HepG2 (cell line): Measurements from ENCODE around the gene RNASE8. TPM values are rescaled to one million over a fixed set of nuclear protein-coding genes. Genes with fewer than 3 reads are reported as not detected.

Experiments used
- ERF ChIP-seq: IDR thresholded peaks from 2 replicates; pipeline ENCODE4 v1.6.1; 2018; ENCODE audit warnings: missing biosample characterization, missing genetic modification reagents
- GFI1 ChIP-seq: sonication (generic); formaldehyde crosslinking; IDR thresholded peaks from 2 replicates; pipeline ENCODE4 v1.5.0; 2020; ENCODE audit warnings: missing genetic modification reagents, mild to moderate bottlenecking, borderline replicate concordance
- KDM5B ChIP-seq: sonication (generic); formaldehyde crosslinking; IDR thresholded peaks from 2 replicates; pipeline ENCODE4 v1.4.0; 2020; ENCODE audit warnings: missing genetic modification reagents, mild to moderate bottlenecking, borderline replicate concordance
- KLF9 ChIP-seq: IDR thresholded peaks from 2 replicates; pipeline ENCODE4 v1.6.1; 2016; ENCODE audit warnings: low read depth
- LCORL ChIP-seq, 2 experiments: fragments of 450-650 bp in 1 of 2; sonication (generic) in 1 of 2; formaldehyde crosslinking in 1 of 2; IDR thresholded peaks; 2 replicates each; pipeline versions ENCODE4 v1.5.0 to v1.6.1; 2017 to 2020; ENCODE audit warnings: antibody characterized with exemption in 1 of 2, missing genetic modification reagents in 1 of 2
- MBNL3 ChIP-seq: fragments of 250-450 bp; sonication (Bioruptor Pico); conservative IDR thresholded peaks from 2 replicates; pipeline ENCODE4 v1.8.0; 2022; ENCODE audit warnings: mild to moderate bottlenecking, inconsistent platforms
- MED8 ChIP-seq: sonication (generic); formaldehyde crosslinking; IDR thresholded peaks from 2 replicates; pipeline ENCODE4 v1.8.1; 2023; ENCODE audit warnings: mild to moderate bottlenecking, missing genetic modification reagents; ENCODE audit not compliant: insufficient replicate concordance
- NFIB ChIP-seq: sonication (generic); formaldehyde crosslinking; IDR thresholded peaks from 2 replicates; pipeline ENCODE4 v1.9.0; 2021; ENCODE audit warnings: missing genetic modification reagents, mild to moderate bottlenecking, borderline replicate concordance
- SALL1 ChIP-seq: sonication (generic); formaldehyde crosslinking; IDR thresholded peaks from 2 replicates; pipeline ENCODE4 v1.8.0; 2022; ENCODE audit warnings: mild to moderate bottlenecking, missing genetic modification reagents
- SRF ChIP-seq: IDR thresholded peaks from 2 replicates; pipeline ENCODE4 v1.6.1; 2011; ENCODE audit warnings: mild to moderate bottlenecking, low read depth, low read length, moderate library complexity
- TSC22D2 ChIP-seq: sonication (generic); formaldehyde crosslinking; IDR thresholded peaks from 2 replicates; pipeline ENCODE4 v1.5.1; 2020; ENCODE audit warnings: missing genetic modification reagents, mild to moderate bottlenecking, borderline replicate concordance
- ZBTB3 ChIP-seq: sonication (generic); formaldehyde crosslinking; IDR thresholded peaks from 2 replicates; pipeline ENCODE4 v1.4.0; 2020; ENCODE audit warnings: low read depth, mild to moderate bottlenecking, moderate library complexity, missing genetic modification reagents, borderline replicate concordance
- ZFY ChIP-seq: sonication (generic); formaldehyde crosslinking; IDR thresholded peaks from 2 replicates; pipeline ENCODE4 v1.4.0; 2020; ENCODE audit warnings: missing genetic modification reagents
- ZNF292 ChIP-seq: sonication (generic); formaldehyde crosslinking; IDR thresholded peaks from 2 replicates; pipeline ENCODE4 v1.8.1; 2022; ENCODE audit warnings: mild to moderate bottlenecking, low read depth, missing genetic modification reagents, borderline replicate concordance
- polyA plus RNA-seq, 8 experiments: library from polyadenylated mRNA; depleted of rRNA in 3 of 8; stranded (reverse) in 7 of 8; unstranded in 1 of 8; fragments of >200 nt; fragmentation: Illumina TruSeq in 4 of 8; extraction: Trizol in 4 of 8; gene quantifications; 2 replicates each; pipeline versions ENCODE4 v1.2.1 to v1.2.3, GENCODE V29; 2011 to 2016; ENCODE audit warnings: low read depth in 4 of 8, missing spikeins in 1 of 8, mixed read lengths in 1 of 8; ENCODE audit not compliant: insufficient read depth in 1 of 8
- total RNA-seq, 5 experiments: library from RNA; depleted of rRNA; stranded (reverse); fragments of >200 nt; fragmentation: Illumina TruSeq; extraction: Trizol; gene quantifications; 2 replicates each; pipeline ENCODE4 v1.2.3, GENCODE V29; 2016; ENCODE audit warnings: low read depth in 1 of 5
- TF ChIP-seq, protein P1 (sequence below): sonication (generic); formaldehyde crosslinking; IDR thresholded peaks from 2 replicates; pipeline ENCODE4 v1.8.1; 2022; ENCODE audit warnings: low read depth, mild to moderate bottlenecking, missing genetic modification reagents
- TF ChIP-seq, protein P2 (sequence below): sonication (generic); formaldehyde crosslinking; IDR thresholded peaks from 2 replicates; pipeline ENCODE4 v1.8.1; 2023; ENCODE audit warnings: mild to moderate bottlenecking, missing genetic modification reagents
- TF ChIP-seq, protein P3 (sequence below), 2 experiments: fragments of 450-650 bp in 1 of 2; sonication (generic) in 1 of 2; formaldehyde crosslinking; IDR thresholded peaks; 2 replicates each; pipeline versions ENCODE4 v1.5.0 to v1.8.0; 2020 to 2022; ENCODE audit warnings: mild to moderate bottlenecking in 1 of 2, missing genetic modification reagents in 1 of 2
- TF ChIP-seq, protein P4 (sequence below): sonication (generic); formaldehyde crosslinking; IDR thresholded peaks from 2 replicates; pipeline ENCODE4 v1.5.1; 2020; ENCODE audit warnings: mild to moderate bottlenecking, moderate library complexity, missing genetic modification reagents
- TF ChIP-seq, protein P5 (sequence below): sonication (generic); formaldehyde crosslinking; IDR thresholded peaks from 2 replicates; pipeline ENCODE4 v1.5.0; 2020; ENCODE audit warnings: mild to moderate bottlenecking, missing genetic modification reagents

The RNASE8 gene
- total and polyA plus RNA-seq, 2 of the 13 experiments (the other 11 are each of a cell fraction or from before 2014, with no cell fraction given): not detected

DNA sequence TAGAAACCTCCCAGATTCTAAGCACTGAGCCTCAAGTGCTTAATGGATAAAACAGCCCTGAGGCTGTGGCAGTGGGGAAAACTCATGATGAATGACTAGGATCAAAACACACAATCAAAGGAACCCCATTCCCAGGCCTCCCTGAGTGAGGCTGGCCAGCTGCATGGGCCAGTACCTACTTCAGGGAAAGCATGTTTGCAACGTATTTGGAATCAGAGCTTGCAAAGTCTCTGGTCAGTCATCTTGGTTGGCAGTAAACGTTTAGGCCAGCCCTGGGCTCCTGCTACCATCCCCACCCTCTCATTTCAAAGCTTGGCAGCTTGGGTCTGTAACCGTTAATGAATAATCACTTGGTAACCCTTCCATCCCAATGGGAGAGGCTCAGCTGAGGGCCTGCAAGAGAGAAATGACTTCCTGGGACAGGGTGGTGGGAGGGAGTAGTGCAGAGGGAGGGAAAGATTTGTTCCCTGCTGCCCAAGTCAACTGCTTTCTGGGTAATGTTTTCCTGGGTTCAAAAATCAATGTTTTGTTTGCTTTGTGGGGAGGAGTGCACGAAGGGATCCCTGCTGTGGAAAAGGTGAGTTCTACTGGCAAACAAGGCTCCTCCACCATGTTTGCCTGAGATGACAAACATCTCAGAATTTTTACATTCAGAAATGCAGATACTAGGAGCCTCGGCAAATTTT is 2.0 kb upstream of the RNASE8 start (continued):
- TF ChIP-seq, protein P1, sequence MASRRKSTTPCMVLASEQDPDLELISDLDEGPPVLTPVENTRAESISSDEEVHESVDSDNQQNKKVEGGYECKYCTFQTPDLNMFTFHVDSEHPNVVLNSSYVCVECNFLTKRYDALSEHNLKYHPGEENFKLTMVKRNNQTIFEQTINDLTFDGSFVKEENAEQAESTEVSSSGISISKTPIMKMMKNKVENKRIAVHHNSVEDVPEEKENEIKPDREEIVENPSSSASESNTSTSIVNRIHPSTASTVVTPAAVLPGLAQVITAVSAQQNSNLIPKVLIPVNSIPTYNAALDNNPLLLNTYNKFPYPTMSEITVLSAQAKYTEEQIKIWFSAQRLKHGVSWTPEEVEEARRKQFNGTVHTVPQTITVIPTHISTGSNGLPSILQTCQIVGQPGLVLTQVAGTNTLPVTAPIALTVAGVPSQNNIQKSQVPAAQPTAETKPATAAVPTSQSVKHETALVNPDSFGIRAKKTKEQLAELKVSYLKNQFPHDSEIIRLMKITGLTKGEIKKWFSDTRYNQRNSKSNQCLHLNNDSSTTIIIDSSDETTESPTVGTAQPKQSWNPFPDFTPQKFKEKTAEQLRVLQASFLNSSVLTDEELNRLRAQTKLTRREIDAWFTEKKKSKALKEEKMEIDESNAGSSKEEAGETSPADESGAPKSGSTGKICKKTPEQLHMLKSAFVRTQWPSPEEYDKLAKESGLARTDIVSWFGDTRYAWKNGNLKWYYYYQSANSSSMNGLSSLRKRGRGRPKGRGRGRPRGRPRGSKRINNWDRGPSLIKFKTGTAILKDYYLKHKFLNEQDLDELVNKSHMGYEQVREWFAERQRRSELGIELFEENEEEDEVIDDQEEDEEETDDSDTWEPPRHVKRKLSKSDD (CRISPR knock-in tag): peak; percentile 77; the same call in 1 of the 2 replicates
- TF ChIP-seq GFI1 (CRISPR knock-in tag): peak; percentile 99
- no peak for TF ChIP-seq NFIB (CRISPR knock-in tag)
- TF ChIP-seq SRF: no peak
- TF ChIP-seq, protein P2, sequence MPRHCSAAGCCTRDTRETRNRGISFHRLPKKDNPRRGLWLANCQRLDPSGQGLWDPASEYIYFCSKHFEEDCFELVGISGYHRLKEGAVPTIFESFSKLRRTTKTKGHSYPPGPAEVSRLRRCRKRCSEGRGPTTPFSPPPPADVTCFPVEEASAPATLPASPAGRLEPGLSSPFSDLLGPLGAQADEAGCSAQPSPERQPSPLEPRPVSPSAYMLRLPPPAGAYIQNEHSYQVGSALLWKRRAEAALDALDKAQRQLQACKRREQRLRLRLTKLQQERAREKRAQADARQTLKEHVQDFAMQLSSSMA (CRISPR knock-in tag): no peak
- TF ChIP-seq MBNL3: no peak
- peak; percentile 85 for TF ChIP-seq ZFY (CRISPR knock-in tag)
- TF ChIP-seq, protein P3, sequence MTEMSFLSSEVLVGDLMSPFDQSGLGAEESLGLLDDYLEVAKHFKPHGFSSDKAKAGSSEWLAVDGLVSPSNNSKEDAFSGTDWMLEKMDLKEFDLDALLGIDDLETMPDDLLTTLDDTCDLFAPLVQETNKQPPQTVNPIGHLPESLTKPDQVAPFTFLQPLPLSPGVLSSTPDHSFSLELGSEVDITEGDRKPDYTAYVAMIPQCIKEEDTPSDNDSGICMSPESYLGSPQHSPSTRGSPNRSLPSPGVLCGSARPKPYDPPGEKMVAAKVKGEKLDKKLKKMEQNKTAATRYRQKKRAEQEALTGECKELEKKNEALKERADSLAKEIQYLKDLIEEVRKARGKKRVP (CRISPR knock-in tag; IDR thresholded peaks at IDR 0.05): no peak; a peak in 1 of 4 replicates
- no peak for TF ChIP-seq LCORL (IDR thresholded peaks at IDR 0.05)
- peak; percentile 97 for TF ChIP-seq LCORL (CRISPR knock-in tag; IDR thresholded peaks at IDR 0.05)
- peak; percentile 79 for TF ChIP-seq ZBTB3 (CRISPR knock-in tag)
- no peak; the same call in 1 of the 2 replicates for TF ChIP-seq TSC22D2 (CRISPR knock-in tag)
- TF ChIP-seq MED8 (CRISPR knock-in tag): peak; percentile 73
- peak; percentile 38; the same call in 1 of the 2 replicates for TF ChIP-seq KLF9 (CRISPR knock-in tag)
- TF ChIP-seq ERF (CRISPR knock-in tag): peak; percentile 92
- peak; percentile 80; the same call in 1 of the 2 replicates for TF ChIP-seq ZNF292 (CRISPR knock-in tag)
- TF ChIP-seq, protein P4, sequence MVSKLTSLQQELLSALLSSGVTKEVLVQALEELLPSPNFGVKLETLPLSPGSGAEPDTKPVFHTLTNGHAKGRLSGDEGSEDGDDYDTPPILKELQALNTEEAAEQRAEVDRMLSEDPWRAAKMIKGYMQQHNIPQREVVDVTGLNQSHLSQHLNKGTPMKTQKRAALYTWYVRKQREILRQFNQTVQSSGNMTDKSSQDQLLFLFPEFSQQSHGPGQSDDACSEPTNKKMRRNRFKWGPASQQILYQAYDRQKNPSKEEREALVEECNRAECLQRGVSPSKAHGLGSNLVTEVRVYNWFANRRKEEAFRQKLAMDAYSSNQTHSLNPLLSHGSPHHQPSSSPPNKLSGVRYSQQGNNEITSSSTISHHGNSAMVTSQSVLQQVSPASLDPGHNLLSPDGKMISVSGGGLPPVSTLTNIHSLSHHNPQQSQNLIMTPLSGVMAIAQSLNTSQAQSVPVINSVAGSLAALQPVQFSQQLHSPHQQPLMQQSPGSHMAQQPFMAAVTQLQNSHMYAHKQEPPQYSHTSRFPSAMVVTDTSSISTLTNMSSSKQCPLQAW (CRISPR knock-in tag): peak; percentile 97
- TF ChIP-seq KDM5B (CRISPR knock-in tag): no peak; the same call in 1 of the 2 replicates
- peak; percentile 96 for TF ChIP-seq SALL1 (CRISPR knock-in tag)
- TF ChIP-seq, protein P5, sequence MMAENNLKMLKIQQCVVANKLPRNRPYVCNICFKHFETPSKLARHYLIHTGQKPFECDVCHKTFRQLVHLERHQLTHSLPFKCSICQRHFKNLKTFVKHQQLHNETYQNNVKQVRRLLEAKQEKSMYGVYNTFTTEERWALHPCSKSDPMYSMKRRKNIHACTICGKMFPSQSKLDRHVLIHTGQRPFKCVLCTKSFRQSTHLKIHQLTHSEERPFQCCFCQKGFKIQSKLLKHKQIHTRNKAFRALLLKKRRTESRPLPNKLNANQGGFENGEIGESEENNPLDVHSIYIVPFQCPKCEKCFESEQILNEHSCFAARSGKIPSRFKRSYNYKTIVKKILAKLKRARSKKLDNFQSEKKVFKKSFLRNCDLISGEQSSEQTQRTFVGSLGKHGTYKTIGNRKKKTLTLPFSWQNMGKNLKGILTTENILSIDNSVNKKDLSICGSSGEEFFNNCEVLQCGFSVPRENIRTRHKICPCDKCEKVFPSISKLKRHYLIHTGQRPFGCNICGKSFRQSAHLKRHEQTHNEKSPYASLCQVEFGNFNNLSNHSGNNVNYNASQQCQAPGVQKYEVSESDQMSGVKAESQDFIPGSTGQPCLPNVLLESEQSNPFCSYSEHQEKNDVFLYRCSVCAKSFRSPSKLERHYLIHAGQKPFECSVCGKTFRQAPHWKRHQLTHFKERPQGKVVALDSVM: peak; percentile 8; the same call in 1 of the 2 replicates
